Heart left ventricle (tissue), 16 donors: ENCODE measurements around the gene MLPH. TPM values are rescaled to one million over a fixed set of nuclear protein-coding genes. Genes with fewer than 3 reads are reported as not detected.
"Not testable (repeated sequence)": the region's sequence is repeated elsewhere in the genome, so short reads cannot be mapped to it uniquely, and the experiment has no call there.

Source experiments
- ATAC-seq, 4 donors: fragments of 200-7000 bp; cut with Tn5 transposase; one replicate each; pipeline ENCODE4 v1.9.1; 2020 to 2022; ENCODE audit warnings: moderate library complexity in 4 of 4, mild to moderate bottlenecking in 3 of 4, moderate number of reproducible peaks in 1 of 4
- DNase-seq, 5 donors: peaks; one replicate each; pipeline ENCODE4 v3.0.0-alpha.2; 2020
- H3K27ac ChIP-seq, 12 donors: fragments of 200-600 bp; sonication (generic) in 4 of 12; one replicate each; pipeline versions ENCODE4 v1.5.0 to v1.8.0; 2016 to 2022; ENCODE audit warnings: mild to moderate bottlenecking in 2 of 12
- H3K27me3 ChIP-seq, 9 donors: fragments of 200-600 bp; sonication (generic) in 2 of 9; one replicate each; pipeline versions ENCODE4 v1.5.1 to v1.8.0; 2016 to 2022; ENCODE audit warnings: mild to moderate bottlenecking in 3 of 9
- H3K36me3 ChIP-seq, 9 donors: fragments of 200-600 bp; sonication (generic) in 2 of 9; one replicate each; pipeline versions ENCODE4 v1.5.0 to v1.8.0; 2018 to 2022; ENCODE audit warnings: mild to moderate bottlenecking in 2 of 9
- H3K4me1 ChIP-seq, 12 donors: fragments of 200-600 bp; sonication (generic) in 4 of 12; one replicate each; pipeline versions ENCODE4 v1.5.0 to v1.8.0; 2016 to 2022; ENCODE audit warnings: mild to moderate bottlenecking in 3 of 12
- H3K4me3 ChIP-seq, 12 donors: fragments of 200-600 bp; sonication (generic) in 4 of 12; one replicate each; pipeline versions ENCODE4 v1.5.0 to v1.8.0; 2017 to 2022; ENCODE audit warnings: mild to moderate bottlenecking in 9 of 12, moderate library complexity in 4 of 12
- H3K9me3 ChIP-seq, 12 donors: fragments of 200-600 bp; sonication (generic) in 4 of 12; one replicate each; pipeline versions ENCODE4 v1.5.0 to v1.8.0; 2016 to 2022; ENCODE audit warnings: mild to moderate bottlenecking in 1 of 12
- CTCF ChIP-seq, 12 donors: fragments of 200-600 bp; sonication (generic) in 4 of 12; IDR thresholded peaks; one replicate each; pipeline versions ENCODE4 v1.5.0 to v1.8.0; 2018 to 2022; ENCODE audit warnings: antibody characterized with exemption in 12 of 12, mild to moderate bottlenecking in 5 of 12
- POLR2A ChIP-seq, 2 donors: fragments of 450-650 bp; IDR thresholded peaks; one replicate each; pipeline ENCODE4 v1.6.1; 2017; ENCODE audit warnings: antibody characterized with exemption in 2 of 2, mild to moderate bottlenecking in 2 of 2, moderate library complexity in 2 of 2
- WGBS, 4 donors: extraction: QIAGEN DNeasy Blood & Tissue Kit in 2 of 4; methylation state at CpG; one replicate each; pipeline versions ENCODE4 v1.1.5 to v1.1.7; 2013 to 2018; 5-methylcytosine and 5-hydroxymethylcytosine counted together
- intact Hi-C, 10 donors: fragments of 100-400 bp; cut with DNase I; formaldehyde crosslinking; loops; one replicate each; pipeline versions ENCODE4 v1.11.1 to v1.14.2; 2022
- polyA plus RNA-seq, 2 donors: library from polyadenylated mRNA; stranded (reverse); fragments of 200-250 nt; gene quantifications; one replicate each; pipeline ENCODE4 v1.2.3, GENCODE V29; 2013
- total RNA-seq, 9 donors: library from RNA; depleted of rRNA in 2 of 9; stranded (reverse); fragments of >200 nt in 2 of 9; fragmentation: NEBNext Ultra II Directional in 3 of 9; extraction: Animal tissue kit (Norgen Biotek cat#: 25700) in 3 of 9; gene quantifications; one replicate each; pipeline versions ENCODE4 v1.1.0 to v1.2.4, GENCODE V29; 2016 to 2023
- donor health status: ischemic (EF 13 %, LVEDD 7.1; RV severe dilation, severe dysfunction).
- donor health status: healthy with polysubstance abuse.
- donor health status: DM: no; HTN: yes; CAD: no.
- donor health status: DM: no; HTN: no; CAD: no.
- donor health status: ischemic (EF 25% LVEDD 6.9; RV normal size, moderate dysfunction).
- donor health status: ischemic (EF 25% LVEDD 5.7; RV mildly dilated, moderate dysfunction).
- donor health status: healthy.
- donor health status: DM: yes; HTN: yes; CAD: no.
- donor health status: ischemic (EF 35%, LVEDD 5.7; RV mildly dilated, moderate dysfunction).
- donor health status: nonischemic (EF 11% LVEDD 7.7; RV severe dilation, severe dysfunction).
- donor health status: DM: yes; HTN: yes; CAD: no.
- donor health status: PGD.
- donor health status: ischemic (EF 29% LVEDD 5.4; RV normal size, mild dysfunction).
- donor health status: nonischemic (EF 23%, LVEDD 6.1; RV moderate dilation, normal function).

The MLPH gene
- total and polyA plus RNA-seq, 11 donors = 18.3 to 60.3 (median 30.7) TPM

DNA sequence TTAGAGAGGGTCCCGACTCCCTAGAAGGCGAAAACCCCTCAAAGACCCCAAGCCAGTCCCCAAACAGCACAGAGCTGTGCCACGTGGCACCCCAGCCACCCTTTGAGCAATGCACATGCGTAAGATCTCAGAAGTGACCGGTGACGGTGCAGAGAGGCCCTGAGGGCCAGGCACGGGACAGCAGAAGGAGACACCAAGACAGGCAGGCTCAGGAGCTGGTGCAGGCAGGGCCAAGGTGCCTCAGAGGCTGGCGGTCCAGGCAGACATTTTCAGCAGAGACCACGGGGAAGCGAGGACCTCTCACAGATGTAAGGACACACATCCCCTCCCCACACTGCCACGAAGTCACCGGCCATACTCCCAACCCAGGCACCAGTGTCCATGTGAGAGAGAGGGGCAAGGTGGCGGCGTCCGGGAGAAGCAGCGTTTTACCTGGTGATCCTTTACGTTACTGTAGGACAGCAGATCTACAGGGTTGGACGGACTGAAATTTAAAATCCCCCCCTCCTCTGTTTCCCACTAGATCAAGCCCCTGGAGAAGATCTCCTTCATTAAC lies 105.5 kb downstream of the MLPH start:
- DNase-seq (peak in 1 of 5 donors; percentile 16), ATAC-seq (no peak)
- Histone ChIP-seq H3K4me1 (peaks cover 0 to 38% (median 21%) of the 10 kb centered on the region in 12 donors), H3K27me3 (peaks cover 0 to 2% (median 0%) of the 10 kb centered on the region in 9 donors), H3K9me3 (no peaks in the 10 kb centered on the region), H3K36me3 (no peaks in the 10 kb centered on the region), H3K27ac (no peak overlapping the region), H3K4me3 (no peak overlapping the region)
- 89 to 97% (median 95%) methylated on average over 18 of the region's 18 CpGs for WGBS, 4 donors
- no peak for TF ChIP-seq POLR2A (IDR thresholded peaks at IDR 0.05)
- no peak for TF ChIP-seq CTCF (IDR thresholded peaks at IDR 0.05)
- intact Hi-C loops = loop anchor here in 2 of 10 donors (10.0 kb wide), 2 partner anchors 52 to 72 kb away; no protein-coding TSS in a partner anchor

DNA sequence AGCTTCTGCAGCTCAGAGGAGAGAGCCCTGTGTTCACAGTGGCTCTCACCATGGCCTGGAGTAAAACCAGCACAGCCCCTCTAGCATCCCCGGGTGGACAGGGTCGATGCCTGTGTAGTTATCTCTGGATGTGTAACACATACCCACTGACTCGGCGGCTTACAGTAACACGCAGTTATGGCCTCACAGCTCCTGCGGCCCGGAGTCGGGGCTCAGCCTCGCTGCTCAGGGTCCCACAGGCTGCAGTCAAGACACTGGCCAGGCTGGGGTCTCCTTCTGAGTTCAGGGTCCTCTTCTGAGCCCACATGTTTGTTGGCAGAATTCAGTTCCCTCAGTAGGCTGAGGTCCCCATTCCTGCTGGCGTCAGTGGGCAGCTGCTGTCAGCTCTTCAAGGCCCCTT lies 106.0 kb downstream of the MLPH start:
- peaks cover 0 to 2% (median 0%) of the 10 kb centered on the region in 9 donors for H3K27me3 ChIP-seq
- DNase-seq (peak in 1 of 5 donors; percentile 11), ATAC-seq (no peak)
- H3K27ac ChIP-seq = peak overlapping the region in 1 of 12 donors; percentile 79
- H3K4me3 ChIP-seq = no peak overlapping the region
- peaks cover 0 to 38% (median 21%) of the 10 kb centered on the region in 12 donors for H3K4me1 ChIP-seq
- intact Hi-C loops = loop anchor here in 2 of 10 donors (10.0 kb wide), 2 partner anchors 52 to 72 kb away; no protein-coding TSS in a partner anchor
- WGBS, 4 donors = 87 to 92% (median 89%) methylated on average over 7 to 10 of the region's 10 CpGs
- no peaks in the 10 kb centered on the region for H3K9me3 ChIP-seq
- TF ChIP-seq POLR2A (IDR thresholded peaks at IDR 0.05) = no peak
- TF ChIP-seq CTCF (IDR thresholded peaks at IDR 0.05) = no peak
- no peaks in the 10 kb centered on the region for H3K36me3 ChIP-seq

DNA sequence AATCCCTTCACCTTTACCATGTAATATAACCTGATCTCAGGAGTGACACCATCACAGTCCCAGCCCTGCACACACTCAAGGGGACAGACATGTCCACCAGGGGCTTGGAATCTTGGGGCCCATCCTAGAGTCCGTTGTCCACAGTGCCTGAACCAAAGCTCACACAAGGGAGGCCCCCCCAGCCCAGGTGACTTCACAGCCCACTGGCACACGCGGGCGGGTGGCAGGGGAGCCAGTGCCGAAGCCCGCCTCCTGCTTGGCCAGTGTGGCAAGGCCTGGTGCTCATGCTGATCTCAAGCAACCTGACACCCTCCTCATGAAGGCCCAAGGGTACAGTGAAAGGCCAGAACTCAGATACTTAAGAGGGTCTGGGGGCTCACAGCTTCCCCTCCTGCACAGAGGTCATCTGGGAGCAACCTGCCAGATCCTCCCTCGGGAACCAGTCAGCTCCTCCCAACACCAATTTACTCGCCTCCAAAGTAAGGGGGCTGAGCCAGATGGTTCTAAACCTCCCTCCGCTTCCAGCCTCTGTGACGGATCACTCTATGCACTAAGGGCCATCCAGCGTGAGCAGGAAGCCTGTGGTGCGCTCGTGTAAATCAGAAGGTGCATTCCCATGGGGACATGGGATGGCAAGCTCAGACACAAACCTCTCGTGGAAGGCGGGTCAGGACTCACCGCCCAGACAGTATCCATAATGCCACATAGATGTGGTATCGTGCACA lies 106.7 kb downstream of the MLPH start:
- no peak for TF ChIP-seq CTCF (IDR thresholded peaks at IDR 0.05)
- TF ChIP-seq POLR2A (IDR thresholded peaks at IDR 0.05) = no peak
- Histone ChIP-seq H3K4me3 (no peak overlapping the region), H3K27ac (peak overlapping the region in 3 of 12 donors; percentile 74 to 79 (median 76)), H3K9me3 (no peaks in the 10 kb centered on the region), H3K4me1 (peaks cover 0 to 38% (median 21%) of the 10 kb centered on the region in 12 donors), H3K36me3 (no peaks in the 10 kb centered on the region), H3K27me3 (peaks cover 0 to 2% (median 0%) of the 10 kb centered on the region in 9 donors)
- ATAC-seq (no peak), DNase-seq (peak in 1 of 5 donors; percentile 28)
- intact Hi-C loops = loop anchor here in 2 of 10 donors (10.0 kb wide), 2 partner anchors 51 to 71 kb away; no protein-coding TSS in a partner anchor
- WGBS, 4 donors = 89 to 95% (median 94%) methylated on average over 16 to 17 of the region's 17 CpGs

GRCh38 chr2:237594514-237594871 lies 107.4 kb downstream of the MLPH start:
- H3K4me1 ChIP-seq = peaks cover 0 to 40% (median 22%) of the 10 kb centered on the region in 12 donors
- TF ChIP-seq CTCF (IDR thresholded peaks at IDR 0.05) = no peak
- TF ChIP-seq POLR2A (IDR thresholded peaks at IDR 0.05) = no peak
- H3K4me3 ChIP-seq = no peak overlapping the region
- H3K36me3 ChIP-seq = no peaks in the 10 kb centered on the region
- H3K27ac ChIP-seq = peak overlapping the region in 10 of 12 donors; percentile 29 to 92 (median 72)
- H3K27me3 ChIP-seq = peaks cover 0 to 2% (median 0%) of the 10 kb centered on the region in 9 donors
- 53 to 64% (median 58%) methylated on average over 4 to 5 of the region's 5 CpGs for whole genome bisulfite sequencing, 4 donors
- no peaks in the 10 kb centered on the region for H3K9me3 ChIP-seq
- intact Hi-C loops = loop anchor here in 2 of 10 donors (10.0 kb wide), 2 partner anchors 50 to 70 kb away; no protein-coding TSS in a partner anchor
- ATAC-seq = peak in 2 of 4 donors; percentile 3 to 37
- DNase-seq = peak in 1 of 5 donors; percentile 23

GRCh38 chr2:237595829-237596519 lies 108.9 kb downstream of the MLPH start:
- intact Hi-C loops = loop anchor here in 4 of 10 donors (5.0 to 10.0 kb wide), 3 partner anchors 49 to 151 kb away; no protein-coding TSS in a partner anchor
- H3K4me1 ChIP-seq = peaks cover 0 to 44% (median 23%) of the 10 kb centered on the region in 12 donors
- peak overlapping the region in 9 of 12 donors; percentile 54 to 92 (median 74) for H3K27ac ChIP-seq

More at GRCh38 chr2:237595829-237596519, 108.9 kb downstream of the MLPH start:
- H3K4me3 ChIP-seq, ATAC-seq, H3K27me3 ChIP-seq, DNase-seq, H3K9me3 ChIP-seq, H3K36me3 ChIP-seq: not testable (repeated sequence)
- 86 to 98% (median 97%) methylated on average over 5 of the region's 5 CpGs for WGBS, 4 donors
